WTC11 (cell line): ENCODE data around the gene HS1BP3. TPM values are rescaled to one million over a fixed set of nuclear protein-coding genes. Genes with fewer than 3 reads are reported as not detected.
A peak's percentile ranks its signal among the peaks of the same experiment; 100 is the strongest.

Experiments used
- ATAC-seq: fragments of 200-7000 bp; cut with Tn5 transposase; 2 replicates; pipeline ENCODE4 v1.10.0; 2021; ENCODE audit warnings: mild to moderate bottlenecking, moderate library complexity
- CTCF ChIA-PET: fragments of 300-600 bp; sonication (Branson Sonifier 250); formaldehyde crosslinking; loops from one replicate; lab custom pipeline; 2021; ENCODE audit warnings: antibody characterized with exemption; lab: Charles Lee
- POLR2A ChIA-PET: fragments of 350-600 bp; sonication (Branson Sonifier 250); formaldehyde crosslinking; loops from one replicate; lab custom pipeline; 2021; ENCODE audit warnings: antibody characterized with exemption; lab: Charles Lee
- DNase-seq: peaks from one replicate; pipeline ENCODE4 v3.0.0; 2021; ENCODE audit warnings: low spot score
- H3K27ac Mint-ChIP-seq: 2 replicates; pipeline ENCODE4 v1.8.0; 2021; ENCODE audit warnings: mixed read lengths
- H3K27me3 Mint-ChIP-seq: 2 replicates; pipeline ENCODE4 v1.8.0; 2021; ENCODE audit warnings: low read depth, mild to moderate bottlenecking, moderate library complexity, mixed read lengths
- H3K36me3 Mint-ChIP-seq: 2 replicates; pipeline ENCODE4 v1.8.0; 2021; ENCODE audit warnings: mixed read lengths
- H3K4me1 Mint-ChIP-seq: 2 replicates; pipeline ENCODE4 v1.8.0; 2022; ENCODE audit warnings: mixed read lengths
- H3K4me3 Mint-ChIP-seq: 2 replicates; pipeline ENCODE4 v1.8.0; 2021; ENCODE audit warnings: mild to moderate bottlenecking, moderate library complexity, mixed read lengths
- H3K9me3 Mint-ChIP-seq: 2 replicates; pipeline ENCODE4 v1.8.0; 2021; ENCODE audit warnings: mixed read lengths
- CBFB ChIP-seq: sonication (generic); formaldehyde crosslinking; IDR thresholded peaks from 2 replicates; pipeline ENCODE4 v1.8.1; 2022; ENCODE audit warnings: mild to moderate bottlenecking, low read depth, missing genetic modification reagents
- EMX1 ChIP-seq: fragments of 250-450 bp; sonication (Bioruptor Pico); IDR thresholded peaks from 2 replicates; pipeline ENCODE4 v1.8.0; 2021; ENCODE audit warnings: mild to moderate bottlenecking
- ESRRA ChIP-seq: sonication (generic); formaldehyde crosslinking; IDR thresholded peaks from 2 replicates; pipeline ENCODE4 v1.8.1; 2022; ENCODE audit warnings: mild to moderate bottlenecking, missing genetic modification reagents, borderline replicate concordance
- FOXJ3 ChIP-seq: sonication (generic); formaldehyde crosslinking; IDR thresholded peaks from 2 replicates; pipeline ENCODE4 v1.9.0; 2021; ENCODE audit warnings: missing genetic modification reagents, mild to moderate bottlenecking, borderline replicate concordance
- FOXP1 ChIP-seq: sonication (generic); formaldehyde crosslinking; IDR thresholded peaks from 2 replicates; pipeline ENCODE4 v1.8.0; 2022; ENCODE audit warnings: missing genetic modification reagents, mild to moderate bottlenecking, moderate library complexity, borderline replicate concordance
- GABPB1 ChIP-seq: sonication (generic); formaldehyde crosslinking; IDR thresholded peaks from 2 replicates; pipeline ENCODE4 v1.8.1; 2023; ENCODE audit warnings: mild to moderate bottlenecking, missing genetic modification reagents
- JUN ChIP-seq: sonication (generic); formaldehyde crosslinking; IDR thresholded peaks from 2 replicates; pipeline ENCODE4 v1.8.0; 2023; ENCODE audit warnings: mild to moderate bottlenecking, missing genetic modification reagents
- KAT7 ChIP-seq: sonication (generic); formaldehyde crosslinking; IDR thresholded peaks from 2 replicates; pipeline ENCODE4 v1.8.1; 2023; ENCODE audit warnings: missing genetic modification reagents, mild to moderate bottlenecking, borderline replicate concordance
- OVOL2 ChIP-seq: fragments of 250-450 bp; sonication (Bioruptor Pico); IDR thresholded peaks from 2 replicates; pipeline ENCODE4 v1.9.0; 2021; ENCODE audit warnings: mild to moderate bottlenecking, borderline replicate concordance
- SOX15 ChIP-seq: fragments of 250-450 bp; sonication (Bioruptor Pico); IDR thresholded peaks from 2 replicates; pipeline ENCODE4 v1.9.0; 2021; ENCODE audit warnings: mild to moderate bottlenecking
- SP1 ChIP-seq: sonication (generic); formaldehyde crosslinking; conservative IDR thresholded peaks from 2 replicates; pipeline ENCODE4 v1.8.1; 2022; ENCODE audit warnings: missing genetic modification reagents
- TCF7 ChIP-seq: sonication (generic); formaldehyde crosslinking; IDR thresholded peaks from 2 replicates; pipeline ENCODE4 v1.8.0; 2022; ENCODE audit warnings: mild to moderate bottlenecking, low read depth, missing genetic modification reagents, moderate library complexity
- TEAD1 ChIP-seq: sonication (generic); formaldehyde crosslinking; IDR thresholded peaks from 2 replicates; pipeline ENCODE4 v1.8.0; 2022; ENCODE audit warnings: mild to moderate bottlenecking, missing genetic modification reagents
- TP53 ChIP-seq: sonication (generic); formaldehyde crosslinking; IDR thresholded peaks from 2 replicates; pipeline ENCODE4 v1.8.1; 2023; ENCODE audit warnings: mild to moderate bottlenecking, missing genetic modification reagents
- ZNF263 ChIP-seq: sonication (generic); formaldehyde crosslinking; IDR thresholded peaks from 2 replicates; pipeline ENCODE4 v1.8.1; 2022; ENCODE audit warnings: low read depth, mild to moderate bottlenecking, moderate library complexity, missing genetic modification reagents
- ZNF317 ChIP-seq: sonication (generic); formaldehyde crosslinking; IDR thresholded peaks from 2 replicates; pipeline ENCODE4 v1.8.1; 2023; ENCODE audit warnings: low read depth, mild to moderate bottlenecking, moderate library complexity, missing genetic modification reagents, borderline replicate concordance
- ZNF416 ChIP-seq: fragments of 250-450 bp; sonication (Bioruptor Pico); IDR thresholded peaks from 2 replicates; pipeline ENCODE4 v1.9.0; 2021; ENCODE audit warnings: mild to moderate bottlenecking, inconsistent platforms
- total RNA-seq: library from RNA; stranded (reverse); gene quantifications from 3 replicates; pipeline ENCODE4 v1.2.3, GENCODE V29; 2021
- TF ChIP-seq, protein P1 (sequence below): sonication (generic); formaldehyde crosslinking; IDR thresholded peaks from 2 replicates; pipeline ENCODE4 v1.8.1; 2022; ENCODE audit warnings: low read depth, missing genetic modification reagents, borderline replicate concordance
- TF ChIP-seq, protein P2 (sequence below): fragments of 200-600 bp; IDR thresholded peaks from 2 replicates; pipeline ENCODE4 v1.8.0; 2022; ENCODE audit warnings: antibody characterized with exemption
- TF ChIP-seq, protein P3 (sequence below): fragments of 250-450 bp; sonication (Bioruptor Pico); IDR thresholded peaks from 2 replicates; pipeline ENCODE4 v1.8.0; 2021; ENCODE audit warnings: mild to moderate bottlenecking
- TF ChIP-seq, protein P4 (sequence below): fragments of 250-450 bp; sonication (Bioruptor Pico); IDR thresholded peaks from 2 replicates; pipeline ENCODE4 v1.9.0; 2021; ENCODE audit warnings: mild to moderate bottlenecking
- TF ChIP-seq, protein P5 (sequence below): fragments of 250-450 bp; sonication (Bioruptor Pico); IDR thresholded peaks from 2 replicates; pipeline ENCODE4 v2.1.2; 2022; ENCODE audit warnings: mild to moderate bottlenecking, moderate library complexity
- TF ChIP-seq, protein P6 (sequence below): sonication (generic); formaldehyde crosslinking; IDR thresholded peaks from 2 replicates; pipeline ENCODE4 v1.8.1; 2023; ENCODE audit warnings: mild to moderate bottlenecking, missing genetic modification reagents, borderline replicate concordance
- TF ChIP-seq, protein P7 (sequence below): sonication (generic); formaldehyde crosslinking; IDR thresholded peaks from 2 replicates; pipeline ENCODE4 v1.8.1; 2022; ENCODE audit warnings: mild to moderate bottlenecking, moderate library complexity, missing genetic modification reagents

Gene HS1BP3
- total RNA-seq, 1 experiment from 2014 or later = 17.9 TPM

DNA sequence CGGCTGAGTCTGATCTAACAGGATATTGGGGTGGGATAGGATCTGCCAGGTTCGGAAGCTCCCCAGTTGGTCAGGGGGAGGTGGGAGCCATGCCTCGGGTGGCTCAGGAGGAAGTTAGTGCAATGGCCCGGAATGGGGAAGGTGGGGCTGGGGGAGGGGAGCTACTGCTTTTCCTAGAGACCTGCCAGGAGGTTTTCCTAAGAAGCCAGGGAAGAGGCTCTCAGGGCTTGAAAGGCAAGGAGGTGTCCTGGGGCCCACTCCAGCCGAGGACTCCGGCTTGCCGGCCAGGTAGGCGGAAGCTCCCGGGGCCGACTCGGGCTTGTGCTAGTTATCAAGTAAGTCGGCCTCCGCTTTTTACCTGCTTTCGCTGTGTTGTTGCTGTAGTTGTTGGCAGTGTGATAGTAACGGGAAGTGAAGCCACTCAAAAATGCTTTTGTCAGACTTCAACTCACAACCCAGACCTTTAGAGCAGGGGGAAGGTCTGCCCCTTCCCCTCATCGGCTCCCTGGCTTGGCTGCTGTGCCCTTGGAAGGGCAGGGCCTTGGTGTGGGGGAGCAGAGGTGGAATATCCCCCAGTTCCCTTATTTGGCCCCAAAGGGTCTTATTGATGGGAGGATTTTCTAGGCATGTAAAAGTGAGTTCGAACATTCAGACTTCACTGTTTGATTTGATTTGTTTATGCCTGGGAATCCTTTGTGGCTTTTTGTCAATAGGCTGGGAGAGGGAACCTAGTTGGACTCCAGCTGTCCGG lies 21.5 kb upstream of the HS1BP3 start:
- H3K4me1 Mint-ChIP-seq = peaks cover 61% of the 10 kb centered on the region
- H3K4me3 Mint-ChIP-seq = peak overlapping the region; percentile 52
- H3K27ac Mint-ChIP-seq = no peak overlapping the region
- H3K27me3 Mint-ChIP-seq = peaks cover 85% of the 10 kb centered on the region
- ChIA-PET POLR2A (interaction anchor here (0.7 kb wide), 2 partner anchors 11 to 226 kb away, joined by 3 read pairs; partner anchors contain the start of gene RHOB), CTCF (interaction anchor here (1.0 to 10.1 kb wide), 4 partner anchors 9 to 291 kb away, joined by 3 to 329 read pairs (median 5); partner anchors contain the start of genes GDF7, HS1BP3 and LDAH)
- DNase-seq (peak; percentile 70), ATAC-seq (peak; percentile 29)
- no peaks in the 10 kb centered on the region for H3K36me3 Mint-ChIP-seq
- TF ChIP-seq TEAD1 (CRISPR knock-in tag) (no peak), OVOL2 (CRISPR knock-in tag) (no peak), SP1 (no peak), ZNF416 (CRISPR knock-in tag) (no peak), JUN (no peak), ZNF317 (no peak)
- TF ChIP-seq, protein P1, sequence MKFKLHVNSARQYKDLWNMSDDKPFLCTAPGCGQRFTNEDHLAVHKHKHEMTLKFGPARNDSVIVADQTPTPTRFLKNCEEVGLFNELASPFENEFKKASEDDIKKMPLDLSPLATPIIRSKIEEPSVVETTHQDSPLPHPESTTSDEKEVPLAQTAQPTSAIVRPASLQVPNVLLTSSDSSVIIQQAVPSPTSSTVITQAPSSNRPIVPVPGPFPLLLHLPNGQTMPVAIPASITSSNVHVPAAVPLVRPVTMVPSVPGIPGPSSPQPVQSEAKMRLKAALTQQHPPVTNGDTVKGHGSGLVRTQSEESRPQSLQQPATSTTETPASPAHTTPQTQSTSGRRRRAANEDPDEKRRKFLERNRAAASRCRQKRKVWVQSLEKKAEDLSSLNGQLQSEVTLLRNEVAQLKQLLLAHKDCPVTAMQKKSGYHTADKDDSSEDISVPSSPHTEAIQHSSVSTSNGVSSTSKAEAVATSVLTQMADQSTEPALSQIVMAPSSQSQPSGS (CRISPR knock-in tag) = no peak
- TF ChIP-seq, protein P2, sequence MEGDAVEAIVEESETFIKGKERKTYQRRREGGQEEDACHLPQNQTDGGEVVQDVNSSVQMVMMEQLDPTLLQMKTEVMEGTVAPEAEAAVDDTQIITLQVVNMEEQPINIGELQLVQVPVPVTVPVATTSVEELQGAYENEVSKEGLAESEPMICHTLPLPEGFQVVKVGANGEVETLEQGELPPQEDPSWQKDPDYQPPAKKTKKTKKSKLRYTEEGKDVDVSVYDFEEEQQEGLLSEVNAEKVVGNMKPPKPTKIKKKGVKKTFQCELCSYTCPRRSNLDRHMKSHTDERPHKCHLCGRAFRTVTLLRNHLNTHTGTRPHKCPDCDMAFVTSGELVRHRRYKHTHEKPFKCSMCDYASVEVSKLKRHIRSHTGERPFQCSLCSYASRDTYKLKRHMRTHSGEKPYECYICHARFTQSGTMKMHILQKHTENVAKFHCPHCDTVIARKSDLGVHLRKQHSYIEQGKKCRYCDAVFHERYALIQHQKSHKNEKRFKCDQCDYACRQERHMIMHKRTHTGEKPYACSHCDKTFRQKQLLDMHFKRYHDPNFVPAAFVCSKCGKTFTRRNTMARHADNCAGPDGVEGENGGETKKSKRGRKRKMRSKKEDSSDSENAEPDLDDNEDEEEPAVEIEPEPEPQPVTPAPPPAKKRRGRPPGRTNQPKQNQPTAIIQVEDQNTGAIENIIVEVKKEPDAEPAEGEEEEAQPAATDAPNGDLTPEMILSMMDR = no peak
- H3K9me3 Mint-ChIP-seq = no peaks in the 10 kb centered on the region

DNA sequence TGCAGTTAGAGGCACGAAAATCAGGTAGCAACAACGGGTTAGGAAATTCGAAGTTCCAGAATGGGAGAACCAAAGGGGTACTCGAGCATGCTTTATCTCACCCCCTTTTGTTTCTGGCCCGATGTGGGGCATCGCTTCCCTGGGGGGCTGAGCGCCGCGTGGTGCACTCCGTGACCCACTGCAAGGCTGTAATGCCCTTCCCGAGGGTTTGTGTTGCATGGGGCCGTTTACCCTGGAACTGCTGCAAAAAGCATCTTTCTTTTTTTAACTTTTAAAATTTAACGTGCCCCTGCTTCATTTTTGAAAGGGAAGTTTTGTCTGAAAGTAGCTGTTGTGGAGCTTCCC lies 20.8 kb upstream of the HS1BP3 start:
- H3K4me3 Mint-ChIP-seq = peak overlapping the region; percentile 52
- TF ChIP-seq TP53 (CRISPR knock-in tag) (no peak), KAT7 (CRISPR knock-in tag) (no peak), FOXJ3 (CRISPR knock-in tag) (no peak), SOX15 (no peak), ZNF263 (CRISPR knock-in tag) (no peak), GABPB1 (no peak), TCF7 (CRISPR knock-in tag) (no peak), TEAD1 (CRISPR knock-in tag) (no peak), CBFB (CRISPR knock-in tag) (no peak), ESRRA (no peak), ZNF317 (no peak), EMX1 (no peak), FOXP1 (CRISPR knock-in tag) (no peak)
- TF ChIP-seq, protein P3, sequence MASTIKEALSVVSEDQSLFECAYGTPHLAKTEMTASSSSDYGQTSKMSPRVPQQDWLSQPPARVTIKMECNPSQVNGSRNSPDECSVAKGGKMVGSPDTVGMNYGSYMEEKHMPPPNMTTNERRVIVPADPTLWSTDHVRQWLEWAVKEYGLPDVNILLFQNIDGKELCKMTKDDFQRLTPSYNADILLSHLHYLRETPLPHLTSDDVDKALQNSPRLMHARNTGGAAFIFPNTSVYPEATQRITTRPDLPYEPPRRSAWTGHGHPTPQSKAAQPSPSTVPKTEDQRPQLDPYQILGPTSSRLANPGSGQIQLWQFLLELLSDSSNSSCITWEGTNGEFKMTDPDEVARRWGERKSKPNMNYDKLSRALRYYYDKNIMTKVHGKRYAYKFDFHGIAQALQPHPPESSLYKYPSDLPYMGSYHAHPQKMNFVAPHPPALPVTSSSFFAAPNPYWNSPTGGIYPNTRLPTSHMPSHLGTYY (CRISPR knock-in tag) = no peak
- TF ChIP-seq, protein P4, sequence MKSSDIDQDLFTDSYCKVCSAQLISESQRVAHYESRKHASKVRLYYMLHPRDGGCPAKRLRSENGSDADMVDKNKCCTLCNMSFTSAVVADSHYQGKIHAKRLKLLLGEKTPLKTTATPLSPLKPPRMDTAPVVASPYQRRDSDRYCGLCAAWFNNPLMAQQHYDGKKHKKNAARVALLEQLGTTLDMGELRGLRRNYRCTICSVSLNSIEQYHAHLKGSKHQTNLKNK (CRISPR knock-in tag) = no peak
- TF ChIP-seq, protein P5, sequence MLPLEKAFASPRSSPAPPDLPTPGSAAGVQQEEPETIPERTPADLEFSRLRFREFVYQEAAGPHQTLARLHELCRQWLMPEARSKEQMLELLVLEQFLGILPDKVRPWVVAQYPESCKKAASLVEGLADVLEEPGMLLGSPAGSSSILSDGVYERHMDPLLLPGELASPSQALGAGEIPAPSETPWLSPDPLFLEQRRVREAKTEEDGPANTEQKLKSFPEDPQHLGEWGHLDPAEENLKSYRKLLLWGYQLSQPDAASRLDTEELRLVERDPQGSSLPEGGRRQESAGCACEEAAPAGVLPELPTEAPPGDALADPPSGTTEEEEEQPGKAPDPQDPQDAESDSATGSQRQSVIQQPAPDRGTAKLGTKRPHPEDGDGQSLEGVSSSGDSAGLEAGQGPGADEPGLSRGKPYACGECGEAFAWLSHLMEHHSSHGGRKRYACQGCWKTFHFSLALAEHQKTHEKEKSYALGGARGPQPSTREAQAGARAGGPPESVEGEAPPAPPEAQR (CRISPR knock-in tag) = no peak
- TF ChIP-seq, protein P6, sequence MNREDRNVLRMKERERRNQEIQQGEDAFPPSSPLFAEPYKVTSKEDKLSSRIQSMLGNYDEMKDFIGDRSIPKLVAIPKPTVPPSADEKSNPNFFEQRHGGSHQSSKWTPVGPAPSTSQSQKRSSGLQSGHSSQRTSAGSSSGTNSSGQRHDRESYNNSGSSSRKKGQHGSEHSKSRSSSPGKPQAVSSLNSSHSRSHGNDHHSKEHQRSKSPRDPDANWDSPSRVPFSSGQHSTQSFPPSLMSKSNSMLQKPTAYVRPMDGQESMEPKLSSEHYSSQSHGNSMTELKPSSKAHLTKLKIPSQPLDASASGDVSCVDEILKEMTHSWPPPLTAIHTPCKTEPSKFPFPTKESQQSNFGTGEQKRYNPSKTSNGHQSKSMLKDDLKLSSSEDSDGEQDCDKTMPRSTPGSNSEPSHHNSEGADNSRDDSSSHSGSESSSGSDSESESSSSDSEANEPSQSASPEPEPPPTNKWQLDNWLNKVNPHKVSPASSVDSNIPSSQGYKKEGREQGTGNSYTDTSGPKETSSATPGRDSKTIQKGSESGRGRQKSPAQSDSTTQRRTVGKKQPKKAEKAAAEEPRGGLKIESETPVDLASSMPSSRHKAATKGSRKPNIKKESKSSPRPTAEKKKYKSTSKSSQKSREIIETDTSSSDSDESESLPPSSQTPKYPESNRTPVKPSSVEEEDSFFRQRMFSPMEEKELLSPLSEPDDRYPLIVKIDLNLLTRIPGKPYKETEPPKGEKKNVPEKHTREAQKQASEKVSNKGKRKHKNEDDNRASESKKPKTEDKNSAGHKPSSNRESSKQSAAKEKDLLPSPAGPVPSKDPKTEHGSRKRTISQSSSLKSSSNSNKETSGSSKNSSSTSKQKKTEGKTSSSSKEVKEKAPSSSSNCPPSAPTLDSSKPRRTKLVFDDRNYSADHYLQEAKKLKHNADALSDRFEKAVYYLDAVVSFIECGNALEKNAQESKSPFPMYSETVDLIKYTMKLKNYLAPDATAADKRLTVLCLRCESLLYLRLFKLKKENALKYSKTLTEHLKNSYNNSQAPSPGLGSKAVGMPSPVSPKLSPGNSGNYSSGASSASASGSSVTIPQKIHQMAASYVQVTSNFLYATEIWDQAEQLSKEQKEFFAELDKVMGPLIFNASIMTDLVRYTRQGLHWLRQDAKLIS = no peak
- TF ChIP-seq, protein P7, sequence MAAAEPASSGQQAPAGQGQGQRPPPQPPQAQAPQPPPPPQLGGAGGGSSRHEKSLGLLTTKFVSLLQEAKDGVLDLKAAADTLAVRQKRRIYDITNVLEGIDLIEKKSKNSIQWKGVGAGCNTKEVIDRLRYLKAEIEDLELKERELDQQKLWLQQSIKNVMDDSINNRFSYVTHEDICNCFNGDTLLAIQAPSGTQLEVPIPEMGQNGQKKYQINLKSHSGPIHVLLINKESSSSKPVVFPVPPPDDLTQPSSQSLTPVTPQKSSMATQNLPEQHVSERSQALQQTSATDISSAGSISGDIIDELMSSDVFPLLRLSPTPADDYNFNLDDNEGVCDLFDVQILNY (CRISPR knock-in tag) = no peak
- DNase-seq = no peak
- peaks cover 61% of the 10 kb centered on the region for H3K4me1 Mint-ChIP-seq
- no peaks in the 10 kb centered on the region for H3K36me3 Mint-ChIP-seq
- no peak for ATAC-seq
- CTCF ChIA-PET = interaction anchor here (1.0 to 10.1 kb wide), 4 partner anchors 8 to 291 kb away, joined by 3 to 329 read pairs (median 5); partner anchors contain the start of genes GDF7, HS1BP3 and LDAH
- no peaks in the 10 kb centered on the region for H3K9me3 Mint-ChIP-seq
- H3K27me3 Mint-ChIP-seq = peaks cover 87% of the 10 kb centered on the region
- H3K27ac Mint-ChIP-seq = no peak overlapping the region
- POLR2A ChIA-PET = interaction anchor here (0.7 kb wide), 1 partner anchor 225 kb away, joined by 3 read pairs; the partner anchor contains the start of gene RHOB
